ENCODE data around the gene ELF1.
"Not testable (repeated sequence)": the region's sequence is repeated elsewhere in the genome, so short reads cannot be mapped to it uniquely, and the experiment has no call there.

ELF1 gene

DNA sequence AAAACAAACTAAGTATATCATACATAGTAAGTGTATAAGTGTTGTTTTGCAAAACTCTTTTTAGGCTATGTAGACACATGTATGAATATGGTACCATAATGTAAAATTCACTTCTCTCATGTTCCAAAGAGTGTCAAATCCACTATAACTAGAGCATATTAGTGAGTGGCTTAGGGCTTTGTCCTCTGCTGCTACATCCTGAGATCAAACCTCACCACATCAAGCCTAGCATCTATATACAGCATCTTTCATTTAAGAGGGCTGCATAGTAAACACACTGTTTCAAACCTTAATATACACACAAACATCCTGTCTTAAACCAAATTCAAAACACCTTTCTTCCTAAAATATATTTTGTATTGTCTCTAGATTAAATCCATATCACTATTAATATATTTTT is 38.7 kb downstream of the ELF1 start:
- DNase-seq = no peak

DNA sequence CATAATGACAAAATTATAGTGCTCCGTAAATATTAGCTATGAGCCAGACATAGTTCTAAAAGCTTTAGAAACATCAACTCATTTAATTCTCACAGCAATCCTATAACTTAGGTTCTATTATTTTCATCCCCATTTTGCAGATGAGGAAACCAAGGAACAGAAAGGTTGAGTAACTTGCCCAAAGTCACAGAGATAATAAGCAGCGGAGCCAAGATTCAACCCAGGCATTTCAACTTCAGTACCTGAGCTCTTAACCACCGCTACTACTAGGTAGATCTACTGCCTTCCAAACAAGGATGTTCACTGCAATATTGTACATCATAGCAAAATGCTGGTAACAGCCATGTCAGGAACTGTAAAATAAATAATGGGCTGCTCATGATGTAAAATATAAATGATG is 39.9 kb downstream of the ELF1 start:
- no peak for DNase-seq

DNA sequence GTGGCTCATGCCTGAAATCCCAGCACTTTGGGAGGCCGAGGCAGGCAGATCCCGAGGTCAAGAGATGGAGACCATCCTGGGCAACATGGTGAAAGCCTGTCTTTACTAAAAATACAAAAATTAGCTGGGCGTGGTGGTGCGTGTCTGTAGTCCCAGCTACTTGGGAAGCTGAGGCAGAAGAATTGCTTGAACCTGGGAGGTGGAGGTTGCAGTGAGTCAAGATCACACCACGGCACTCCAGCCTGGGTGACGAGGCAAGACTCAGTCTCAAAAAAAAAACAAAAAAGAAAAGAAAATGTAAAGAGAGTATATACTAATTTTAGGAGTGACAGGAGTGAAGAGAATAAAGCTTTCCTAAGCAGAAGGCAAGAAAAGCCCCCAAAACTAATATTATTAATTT is 41.0 kb downstream of the ELF1 start:
- DNase-seq = not testable (repeated sequence)

DNA sequence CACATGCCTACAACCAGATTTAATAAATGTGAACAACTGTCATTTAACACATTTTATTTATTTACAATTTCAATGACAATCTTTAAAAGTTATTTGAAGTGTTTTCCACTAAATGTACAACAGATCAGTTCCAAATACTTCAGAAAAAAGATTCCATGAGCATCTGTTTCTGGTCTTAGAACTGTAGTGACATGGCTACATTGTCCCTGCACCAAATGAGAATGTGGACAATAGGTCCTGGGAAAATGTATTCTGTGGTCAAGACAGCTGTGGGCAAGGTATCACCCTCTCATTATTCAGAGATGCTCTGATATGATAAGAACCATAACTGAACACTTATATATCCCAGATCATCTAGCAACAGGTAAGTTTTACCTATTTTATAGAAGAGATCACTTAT is 43.7 kb downstream of the ELF1 start:
- no peak for DNase-seq

DNA sequence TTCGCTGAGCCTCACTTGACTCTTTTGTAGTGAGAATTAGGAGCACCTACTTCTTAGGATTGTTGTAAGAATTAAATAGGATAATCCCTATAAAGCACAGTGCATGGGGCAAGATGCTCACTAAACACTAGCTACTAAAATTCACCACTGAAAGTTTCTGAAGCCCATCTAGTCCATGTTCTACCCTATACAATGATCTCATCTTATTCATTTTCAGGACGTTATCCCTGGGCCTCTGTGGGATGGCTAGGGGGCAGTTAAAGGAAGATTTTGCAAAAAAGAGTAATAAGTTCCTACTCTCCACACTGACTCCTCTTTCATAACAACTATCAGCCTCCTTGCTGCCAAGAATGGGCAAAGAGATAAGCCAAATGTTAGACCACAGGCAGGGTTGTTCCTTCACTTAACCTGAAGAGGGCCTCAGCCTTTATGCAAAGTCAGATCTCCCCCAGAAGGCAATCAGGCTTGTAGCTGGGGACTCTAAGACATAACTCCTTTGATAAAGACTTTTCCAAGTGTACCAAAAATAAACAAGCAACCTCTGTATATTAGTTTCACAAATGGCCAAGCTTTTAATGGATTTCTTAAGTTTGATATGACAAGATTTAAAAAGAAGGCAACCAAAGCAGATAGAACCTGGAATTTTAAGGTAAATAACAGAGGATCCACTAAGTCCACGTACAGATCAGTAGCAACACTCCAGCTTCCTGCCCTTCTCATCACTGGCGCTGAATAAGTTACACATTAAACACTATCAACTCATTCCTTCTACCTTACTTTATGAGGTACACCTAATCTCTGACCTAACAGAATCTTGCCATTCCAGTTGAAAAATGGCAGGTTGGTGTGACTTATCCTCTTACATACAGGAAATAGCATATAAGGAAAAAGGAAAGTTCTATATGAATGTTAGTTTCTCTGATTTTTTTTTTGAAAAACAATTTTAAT is 44.4 kb downstream of the ELF1 start:
- DNase-seq = no peak

DNA sequence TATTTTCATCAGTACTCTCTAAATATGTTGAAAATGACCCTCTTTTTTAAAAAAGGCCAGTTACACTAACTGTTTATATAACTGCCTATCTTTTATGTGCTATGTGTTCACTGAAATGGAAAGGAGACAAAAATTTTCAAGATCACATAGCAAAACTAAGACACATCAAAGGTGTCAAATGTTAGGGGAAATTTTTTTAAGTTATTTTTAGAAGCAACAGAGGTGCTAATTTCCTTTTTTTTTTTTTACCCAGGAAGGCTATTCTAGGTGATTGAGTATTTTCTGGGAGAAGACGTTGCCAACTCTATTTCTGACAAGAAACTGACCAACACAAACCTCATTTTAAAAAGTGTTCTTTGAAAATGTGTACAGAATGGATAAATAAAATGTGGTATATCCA is 45.7 kb downstream of the ELF1 start:
- no peak for DNase-seq

DNA sequence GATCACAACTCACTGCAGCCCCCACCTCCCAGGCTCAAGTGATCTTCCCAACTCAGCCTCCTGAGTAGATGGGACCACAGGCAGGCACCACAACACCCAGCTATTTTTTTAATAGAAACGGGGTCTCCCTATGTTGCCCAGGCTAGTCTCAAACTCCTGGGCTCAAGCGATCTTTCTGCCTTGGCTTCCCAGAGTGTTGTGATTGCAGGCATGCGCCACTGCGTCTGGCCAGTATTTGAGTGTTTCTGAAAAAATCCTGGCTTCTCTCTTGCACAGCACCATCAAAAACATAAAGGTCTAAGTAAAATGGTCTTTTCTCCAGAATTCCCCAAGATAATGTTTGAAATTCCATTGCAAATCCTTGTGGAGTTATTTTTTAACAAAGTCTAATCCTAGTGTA is 47.8 kb downstream of the ELF1 start:
- no peak for DNase-seq

DNA sequence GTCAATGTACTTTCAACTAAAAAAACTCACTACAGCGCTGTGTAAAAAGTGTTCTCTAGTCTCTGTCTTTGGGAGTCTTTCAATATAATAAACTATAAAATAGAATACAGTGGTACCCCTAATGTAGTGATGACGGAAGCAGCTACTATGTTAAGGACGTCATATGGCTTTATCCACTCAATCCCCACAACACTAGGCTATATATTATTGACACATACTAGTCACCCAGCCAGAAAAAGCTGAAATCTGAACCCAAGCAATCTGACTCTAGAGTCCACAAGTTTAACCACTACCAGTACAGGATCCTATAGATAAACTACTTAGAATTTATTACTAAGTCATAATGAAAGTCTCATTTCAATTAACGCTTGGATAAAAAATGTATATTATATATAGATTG is 48.3 kb downstream of the ELF1 start:
- no peak for DNase-seq

DNA sequence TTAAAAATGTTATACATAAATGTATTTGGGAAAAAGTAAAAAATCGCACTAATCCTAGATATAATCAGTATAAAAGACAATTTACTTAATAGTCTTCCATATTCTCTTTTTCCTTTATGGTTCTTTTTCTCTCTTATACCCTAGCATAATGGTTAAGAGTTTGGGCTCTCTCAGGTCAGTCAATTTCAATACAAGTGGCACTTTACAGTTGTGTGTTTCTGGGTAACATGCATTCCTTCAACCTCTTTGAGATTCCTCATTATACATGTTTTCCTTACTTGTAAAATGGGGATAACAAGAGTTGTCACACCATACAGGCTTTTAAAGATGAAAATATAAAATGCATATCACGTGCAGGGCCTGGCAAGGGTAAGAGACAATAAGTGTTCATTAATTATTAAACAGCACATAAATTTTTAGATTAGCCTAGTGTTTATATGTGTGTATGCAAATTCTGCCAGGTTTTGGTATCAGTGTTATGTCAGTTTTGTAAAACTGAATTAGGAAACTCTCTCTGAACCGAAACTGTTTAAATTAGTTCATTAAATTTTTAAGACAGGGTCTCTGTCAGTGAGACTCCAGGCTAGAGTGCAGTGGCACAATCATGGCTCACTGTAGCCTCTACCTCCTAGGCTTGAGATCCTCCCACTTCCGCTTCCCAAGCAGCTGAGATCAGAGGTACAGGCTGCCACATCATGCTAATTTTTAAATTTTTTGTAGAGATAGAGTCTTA is 49.8 kb downstream of the ELF1 start:
- no peak for DNase-seq

DNA sequence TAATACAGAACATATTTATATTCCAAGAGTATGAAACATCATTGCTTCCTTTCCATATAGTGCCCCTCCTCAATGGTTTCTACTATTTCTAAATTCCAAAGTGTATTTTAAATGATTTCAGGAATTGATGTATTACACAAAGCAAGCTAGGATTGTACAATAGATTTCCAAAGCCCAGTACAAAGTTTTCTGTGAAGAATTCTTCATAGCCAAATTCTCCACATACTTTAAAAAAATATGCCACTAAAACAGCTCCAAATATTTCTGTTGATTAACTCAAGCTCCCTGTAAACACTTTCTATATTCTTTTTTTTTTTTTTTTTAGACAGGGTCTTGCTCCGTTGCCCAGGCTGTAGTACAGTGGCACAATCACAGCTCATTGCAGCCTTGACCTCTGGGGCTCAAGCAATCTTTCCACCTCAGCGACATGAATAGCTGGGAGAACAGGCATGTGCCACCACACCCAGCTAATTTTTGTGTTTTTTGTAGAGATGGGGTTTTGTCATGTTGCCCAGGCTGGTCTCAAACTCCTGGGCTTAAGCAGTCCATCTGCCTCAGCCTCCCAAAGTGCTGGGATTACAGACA is 50.6 kb downstream of the ELF1 start:
- DNase-seq = no peak

DNA sequence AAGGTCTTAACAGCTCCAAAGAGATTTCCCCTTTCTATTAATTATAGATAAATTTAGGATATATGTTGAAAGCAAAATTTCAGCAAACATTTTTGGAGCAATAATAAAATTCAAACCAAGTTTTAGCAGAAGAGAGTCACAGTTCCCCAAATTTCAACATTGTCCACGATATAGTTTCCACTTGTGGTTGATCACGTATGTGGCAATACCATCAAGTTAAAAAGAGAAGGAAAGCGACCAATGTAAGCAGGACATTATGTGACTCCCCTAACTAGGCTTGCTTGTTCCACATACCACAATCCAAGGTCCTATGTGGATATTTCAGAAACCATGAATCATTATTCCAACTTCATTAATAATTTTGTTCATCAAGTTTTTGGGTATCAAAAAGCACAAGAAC is 52.8 kb downstream of the ELF1 start:
- DNase-seq = no peak

DNA sequence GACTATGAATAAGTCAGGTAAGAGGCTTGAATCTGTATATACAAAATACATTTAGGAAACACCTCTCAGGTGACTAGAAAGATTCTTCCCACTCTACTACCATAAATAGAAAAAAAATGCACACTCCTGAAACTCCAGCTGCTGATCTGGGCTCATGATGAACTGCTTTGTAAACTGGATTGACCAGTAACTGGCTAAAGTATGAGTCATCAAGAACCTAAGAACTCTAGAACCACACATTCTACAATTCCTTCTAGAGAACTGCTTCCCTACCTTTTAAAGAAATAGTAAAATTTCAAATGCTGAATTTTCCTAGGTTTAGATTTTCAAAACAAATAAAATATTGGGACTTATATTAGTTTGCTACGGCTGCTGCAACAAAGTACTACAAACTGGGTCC is 55.2 kb downstream of the ELF1 start:
- DNase-seq = no peak

DNA sequence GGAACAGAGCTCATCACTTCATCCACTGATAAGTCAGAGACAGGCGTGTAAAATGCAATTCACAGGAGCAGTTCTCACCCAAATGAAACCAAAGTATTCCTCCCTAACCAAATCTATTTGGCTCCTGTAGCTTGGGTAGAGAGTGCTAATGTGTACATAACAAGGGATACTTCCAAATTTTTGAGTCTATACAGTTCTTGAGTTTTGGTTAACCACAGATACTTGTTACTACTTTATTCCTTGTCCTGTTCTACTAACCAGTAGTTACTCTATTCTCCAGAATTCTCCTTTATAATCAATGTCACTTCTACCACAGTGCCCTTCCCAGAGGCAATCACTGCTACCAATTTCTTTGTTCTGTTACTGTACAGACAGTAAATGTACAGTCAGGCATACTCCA is 57.3 kb downstream of the ELF1 start:
- no peak for DNase-seq

DNA sequence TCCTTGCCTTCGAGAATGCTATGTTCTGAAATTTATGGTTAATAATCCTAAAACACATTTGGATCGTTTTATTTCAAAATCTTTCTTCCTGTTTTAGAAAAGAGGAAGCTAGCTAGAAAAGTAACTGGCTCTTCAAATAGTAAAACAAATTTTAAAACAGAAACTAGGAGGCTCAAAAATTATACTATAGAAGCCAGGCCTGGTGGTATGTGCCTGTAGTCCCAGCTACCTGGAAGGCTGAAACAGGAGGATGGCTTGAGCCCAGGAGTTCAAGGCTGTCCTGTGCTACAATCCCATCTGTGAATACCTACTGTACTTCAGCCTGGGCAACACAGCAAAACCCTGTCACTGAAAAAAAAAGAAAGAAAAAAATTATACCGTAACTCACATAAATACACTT is 57.9 kb downstream of the ELF1 start:
- DNase-seq = no peak

DNA sequence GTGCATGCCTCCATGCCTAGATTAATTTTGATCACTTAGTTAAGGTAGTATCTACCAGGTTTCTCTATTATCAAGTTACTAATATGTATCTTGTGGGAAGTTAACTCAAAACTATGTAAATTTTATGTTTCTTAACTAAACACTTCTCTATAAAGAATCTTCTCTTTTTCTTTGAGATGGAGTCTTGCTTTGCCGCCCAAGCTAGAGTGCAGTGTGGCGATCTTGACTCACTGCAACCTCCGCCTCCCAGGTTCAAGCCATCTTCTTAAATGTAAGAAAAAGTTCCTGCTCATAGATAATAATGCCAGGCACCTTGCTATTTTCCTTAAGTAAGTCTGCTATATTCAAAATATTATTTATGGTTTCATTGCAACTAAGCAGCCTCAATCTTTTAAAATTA is 58.4 kb downstream of the ELF1 start:
- DNase-seq = no peak

DNA sequence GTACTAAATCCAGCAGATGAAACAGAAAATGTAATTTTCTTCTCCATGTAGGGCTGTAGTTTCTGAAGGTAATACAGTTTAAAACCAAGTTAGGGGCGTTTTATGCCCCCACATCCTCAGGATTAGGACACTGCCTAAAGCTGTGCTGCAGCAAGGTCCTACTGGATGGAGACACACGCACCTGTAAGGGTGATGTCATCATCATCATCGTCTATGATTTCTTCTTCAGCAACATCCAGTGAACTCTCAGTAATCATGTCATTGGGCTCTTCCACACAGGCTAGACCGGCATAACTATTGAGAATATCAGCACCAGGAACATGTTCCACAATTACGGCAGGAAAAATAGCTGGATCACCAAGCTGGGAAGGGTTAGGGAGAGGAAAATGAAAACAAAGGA is 60.5 kb downstream of the ELF1 start:
- no peak for DNase-seq

DNA sequence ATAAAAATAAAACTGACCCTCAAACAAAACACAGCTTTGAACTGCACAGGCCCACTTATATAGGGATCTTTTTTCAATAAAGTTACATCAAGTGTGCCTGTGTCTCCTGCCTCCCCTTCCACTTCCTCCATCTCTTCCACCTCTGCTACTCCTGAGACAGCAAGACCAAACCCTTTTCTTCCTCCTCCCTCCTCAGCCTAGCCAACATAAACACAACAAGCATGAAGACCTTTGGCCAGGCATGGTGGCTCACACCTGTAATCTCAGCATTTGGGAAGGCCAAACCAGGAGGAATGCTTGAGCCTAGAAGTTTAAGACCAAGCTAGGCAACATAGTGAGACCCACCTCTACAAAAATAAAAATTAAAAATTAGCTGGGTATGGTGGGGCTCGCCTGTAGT is 72.6 kb downstream of the ELF1 start:
- DNase-seq = no peak

DNA sequence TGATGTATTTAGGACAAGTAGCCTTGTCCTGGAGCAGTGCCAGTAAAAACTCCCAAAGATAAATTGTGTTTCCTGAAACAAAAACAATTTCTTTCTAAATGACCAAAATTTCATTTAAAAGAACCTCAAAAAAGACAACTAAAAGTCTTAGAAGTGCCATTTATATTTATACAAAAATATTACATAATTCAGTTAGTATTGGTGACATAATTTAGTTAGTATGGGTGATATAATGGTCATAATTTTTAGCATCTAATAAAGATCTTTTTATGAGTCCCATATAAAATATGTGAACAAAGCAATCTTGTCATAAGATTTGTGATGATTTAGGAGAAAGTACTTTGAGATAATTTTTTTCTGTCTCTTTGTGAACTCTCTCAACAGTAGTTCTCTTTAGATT is 76.0 kb downstream of the ELF1 start:
- DNase-seq = no peak

DNA sequence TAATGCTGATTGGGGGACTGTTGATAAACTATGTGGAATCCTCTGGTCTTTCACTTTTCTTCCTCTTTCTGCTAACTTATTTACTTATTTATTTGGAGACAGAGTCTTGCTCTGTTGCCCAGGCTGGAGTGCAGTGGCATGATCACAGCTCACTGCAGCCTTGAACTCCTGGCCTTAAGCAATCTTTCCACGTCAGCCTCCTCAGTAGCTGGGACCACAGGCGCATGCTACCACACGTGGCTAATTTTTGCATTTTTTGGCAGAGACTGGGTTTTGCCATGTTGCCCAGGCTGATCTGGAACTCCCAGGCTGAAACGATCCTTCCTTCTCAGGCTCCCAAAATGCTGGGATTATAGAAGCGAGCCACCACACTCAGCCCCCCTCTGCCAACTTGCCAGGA is 77.5 kb downstream of the ELF1 start:
- no peak for DNase-seq

DNA sequence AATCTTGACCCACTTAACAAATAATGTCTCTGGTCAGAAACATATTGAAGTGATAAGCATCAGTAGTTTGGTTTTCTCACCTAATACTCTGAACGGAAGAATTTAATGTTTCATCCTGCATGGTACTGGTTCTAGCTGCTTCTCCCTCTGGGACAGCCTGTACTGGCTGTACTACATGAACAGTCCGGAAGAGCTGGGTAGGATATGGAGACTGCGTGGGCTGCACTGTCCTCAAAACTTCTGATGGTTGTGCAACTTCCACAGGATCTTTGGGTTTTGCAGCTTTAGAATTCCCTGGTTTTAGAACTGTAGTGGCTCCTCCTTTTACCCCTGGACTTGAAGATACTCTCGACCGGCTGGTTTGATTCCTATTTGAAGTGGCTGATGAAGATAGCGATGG is 78.3 kb downstream of the ELF1 start:
- no peak for DNase-seq

DNA sequence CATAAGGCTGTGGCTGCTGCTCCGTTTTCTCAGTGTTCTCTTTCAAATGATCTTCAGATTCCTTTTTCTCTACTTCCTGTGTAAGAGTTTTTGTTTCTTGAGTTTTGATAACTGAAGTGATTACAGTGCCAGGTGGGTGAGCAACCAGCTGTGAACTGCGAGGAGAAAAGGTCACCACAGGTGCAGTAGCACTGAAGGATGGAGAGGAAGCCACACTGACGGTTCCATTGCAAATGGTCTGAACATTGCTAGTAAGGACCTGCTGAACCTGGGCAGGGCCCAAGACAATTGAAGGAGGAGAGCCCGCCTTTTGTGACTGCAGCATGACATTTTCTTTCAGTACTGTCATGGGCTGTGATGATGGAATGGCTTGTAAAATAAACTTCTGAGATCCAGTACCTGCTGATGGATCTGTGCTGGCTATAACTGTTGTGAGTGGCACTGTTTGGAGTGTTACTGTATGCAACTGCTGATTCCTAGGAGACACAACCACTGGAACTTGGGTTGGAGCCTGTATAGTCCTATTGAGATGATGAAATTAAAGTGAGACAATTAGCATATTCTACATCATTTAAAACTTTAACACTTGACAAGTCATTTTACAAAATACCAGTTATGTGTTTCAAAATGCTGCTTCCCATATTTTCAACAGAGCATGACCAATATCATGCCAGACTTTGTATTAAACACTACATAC is 85.5 kb downstream of the ELF1 start:
- DNase-seq = no peak

DNA sequence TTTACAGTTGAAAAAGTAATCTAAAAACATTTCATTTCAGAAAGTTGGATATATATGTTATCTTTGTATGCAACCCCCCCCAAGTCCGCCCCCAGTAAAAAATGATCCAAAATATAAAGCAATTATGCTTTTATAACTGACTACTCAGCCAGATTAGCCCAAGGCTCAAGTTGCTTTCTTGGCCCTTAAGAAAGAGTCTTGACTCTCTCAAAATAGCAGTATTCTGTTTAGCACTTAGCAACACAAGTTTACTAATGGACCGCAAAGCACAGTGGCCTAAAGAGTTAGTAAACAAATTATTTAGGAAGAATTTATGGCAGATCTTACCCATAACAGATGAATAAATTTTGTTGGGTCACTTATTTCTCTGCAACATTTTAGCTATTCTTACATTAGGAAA is 86.9 kb downstream of the ELF1 start:
- no peak for DNase-seq

DNA sequence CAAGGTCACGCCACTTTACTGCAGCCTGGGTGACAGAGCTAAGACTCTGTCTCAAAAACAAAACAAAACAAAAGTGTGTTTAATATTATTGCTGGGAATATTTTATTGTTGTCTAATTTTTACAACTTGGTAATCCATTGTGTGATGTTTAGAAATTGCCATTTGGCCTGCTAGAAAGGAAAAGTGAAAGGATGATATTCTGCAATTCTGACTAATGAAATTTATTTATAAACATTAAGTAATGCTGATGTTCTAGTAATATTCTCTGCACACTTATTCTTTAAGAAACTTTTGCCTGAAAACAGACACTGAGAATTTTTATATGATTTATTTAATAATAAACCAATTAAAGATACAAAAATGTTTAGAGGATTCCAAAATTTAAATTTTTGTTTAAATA is 87.4 kb downstream of the ELF1 start:
- no peak for DNase-seq

DNA sequence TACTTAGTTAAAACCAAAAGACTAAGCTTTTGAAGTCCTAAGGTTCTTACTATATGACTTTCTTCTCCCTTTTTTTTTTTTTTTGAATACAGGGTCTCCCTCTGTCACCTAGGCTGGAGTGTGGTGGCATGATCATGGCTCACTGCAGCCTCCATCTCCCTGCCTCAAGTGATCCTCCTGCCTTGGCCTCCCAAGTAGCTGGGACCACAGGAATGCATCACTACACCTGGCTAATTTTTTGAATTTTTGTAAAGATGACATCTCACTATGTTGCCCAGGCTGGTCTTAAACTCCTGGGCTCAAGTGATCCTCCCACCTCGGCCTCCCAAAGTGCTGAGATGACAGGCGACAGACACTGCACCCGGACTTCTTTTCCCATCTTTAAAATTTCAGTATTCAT is 89.2 kb downstream of the ELF1 start:
- DNase-seq = not testable (repeated sequence)
